OCI-LY1 (cell line): ENCODE measurements around the gene ZNF80.

ENCODE experiments used
- CTCF ChIP-seq: fragments of 200-600 bp; sonication (generic), shearing (Covaris generic); IDR thresholded peaks from 2 replicates; pipeline ENCODE4 v1.5.1; 2017; ENCODE audit warnings: mild to moderate bottlenecking, antibody characterized with exemption, low read length, moderate library complexity, mixed read lengths
- EZH2 ChIP-seq: fragments of 200-600 bp; sonication (generic), shearing (Covaris generic); IDR thresholded peaks from 2 replicates; pipeline ENCODE4 v1.8.0; 2017; ENCODE audit warnings: borderline replicate concordance, mixed run types, mild to moderate bottlenecking, antibody characterized with exemption, low read length, moderate library complexity, mixed read lengths

GRCh38 chr3:114253505-114253904 lies 16.1 kb upstream of the ZNF80 start:
- TF ChIP-seq CTCF = no peak
- TF ChIP-seq EZH2 = no peak
